H1 (cell line): ENCODE measurements around the gene IARS2. TPM values are rescaled to one million over a fixed set of nuclear protein-coding genes. Genes with fewer than 3 reads are reported as not detected.

Experiments used
- ATF2 ChIP-seq: IDR thresholded peaks from 2 replicates; pipeline ENCODE4 v1.6.1; 2012; ENCODE audit warnings: low read length, inconsistent platforms
- BCL11A ChIP-seq, 2 experiments: IDR thresholded peaks; one replicate each; pipeline ENCODE4 v1.6.1; 2011; ENCODE audit warnings: low read depth in 2 of 2, low read length in 2 of 2, mild to moderate bottlenecking in 2 of 2
- CHD1 ChIP-seq: IDR thresholded peaks from 2 replicates; pipeline ENCODE4 v1.6.1; 2012; ENCODE audit warnings: low read depth, low read length, improper control_type of control experiment
- CHD2 ChIP-seq: IDR thresholded peaks from 2 replicates; pipeline ENCODE4 v1.6.1; 2012; ENCODE audit warnings: low read length, improper control_type of control experiment
- CTCF ChIP-seq, 3 experiments: IDR thresholded peaks; 1 replicate in 2 of 3; 2 replicates in 1 of 3; pipeline versions ENCODE4 v1.5.1 to v1.6.1; 2011; ENCODE audit warnings: low read length in 3 of 3, mild to moderate bottlenecking in 3 of 3, inconsistent platforms in 2 of 3, low read depth in 1 of 3, moderate library complexity in 1 of 3; ENCODE audit not compliant: insufficient read depth in 1 of 3; ENCODE audit errors: control extremely low read depth in 1 of 3
- FOSL1 ChIP-seq: IDR thresholded peaks from 2 replicates; pipeline ENCODE4 v1.6.1; 2011; ENCODE audit warnings: mild to moderate bottlenecking, low read depth, low read length, moderate library complexity; ENCODE audit not compliant: insufficient read depth
- HDAC6 ChIP-seq: IDR thresholded peaks from one replicate; pipeline ENCODE4 v1.7.1; 2012; ENCODE audit warnings: low read depth, mild to moderate bottlenecking, inconsistent platforms, low read length, moderate library complexity
- JUN ChIP-seq: IDR thresholded peaks from 2 replicates; pipeline ENCODE4 v1.6.1; 2011; ENCODE audit warnings: low read depth, mild to moderate bottlenecking, improper control_type of control experiment, low read length
- KDM5A ChIP-seq: fragments of 200-600 bp; IDR thresholded peaks from 2 replicates; pipeline ENCODE4 v1.7.1; 2012; ENCODE audit warnings: mild to moderate bottlenecking, low read length, inconsistent platforms, mixed read lengths
- NRF1 ChIP-seq: IDR thresholded peaks from 2 replicates; pipeline ENCODE4 v1.6.1; 2011; ENCODE audit warnings: mild to moderate bottlenecking, low read depth, low read length, improper control_type of control experiment
- POU5F1 ChIP-seq: IDR thresholded peaks from 2 replicates; pipeline ENCODE4 v1.6.1; 2011; ENCODE audit warnings: low read depth, mild to moderate bottlenecking, low read length, moderate library complexity
- RNF2 ChIP-seq: fragments of 200-900, 300-1000 bp; sonication (generic); IDR thresholded peaks from 2 replicates; pipeline ENCODE4 v1.7.1; 2016; ENCODE audit warnings: borderline replicate concordance, low read depth, mild to moderate bottlenecking, antibody characterized with exemption, low read length; ENCODE audit not compliant: poor library complexity, severe bottlenecking; ENCODE audit errors: missing control alignments
- RXRA ChIP-seq: IDR thresholded peaks from 2 replicates; pipeline ENCODE4 v1.6.1; 2011; ENCODE audit warnings: low read depth, mild to moderate bottlenecking, low read length, moderate library complexity; ENCODE audit not compliant: insufficient read depth
- SIN3A ChIP-seq, 2 experiments: IDR thresholded peaks in 1 of 2; conservative IDR thresholded peaks in 1 of 2; 2 replicates each; pipeline ENCODE4 v1.6.1; 2011 to 2012; ENCODE audit warnings: low read length in 2 of 2, improper control_type of control experiment in 1 of 2, low read depth in 1 of 2, mild to moderate bottlenecking in 1 of 2
- SP2 ChIP-seq: IDR thresholded peaks from 2 replicates; pipeline ENCODE4 v1.6.1; 2012; ENCODE audit warnings: mild to moderate bottlenecking, low read length, inconsistent platforms
- TCF12 ChIP-seq: IDR thresholded peaks from 2 replicates; pipeline ENCODE4 v1.6.1; 2011; ENCODE audit warnings: low read depth, mild to moderate bottlenecking, low read length
- USF2 ChIP-seq: IDR thresholded peaks from 2 replicates; pipeline ENCODE4 v1.6.1; 2011; ENCODE audit warnings: low read length, improper control_type of control experiment
- polyA plus RNA-seq, 7 experiments: library from polyadenylated mRNA; depleted of rRNA in 3 of 7; stranded (reverse) in 5 of 7; unstranded in 2 of 7; fragments of >200 nt in 5 of 7; fragments of 200-250 nt in 2 of 7; gene quantifications; 1 replicate in 5 of 7; 2 replicates in 1 of 7; 4 replicates in 1 of 7; pipeline versions ENCODE4 v1.2.1 to v1.2.3, GENCODE V29; 2011 to 2013; ENCODE audit warnings: missing spikeins in 2 of 7, mixed read lengths in 2 of 7
- total RNA-seq: library from RNA; stranded (reverse); fragmentation: NEBNext Ultra II Directional; extraction: Animal tissue kit (Norgen Biotek cat#: 25700); gene quantifications from 2 replicates; pipeline ENCODE4 v1.2.1, GENCODE V29; 2021

Gene IARS2
- total and polyA plus RNA-seq, 2 of the 8 experiments (the other 6 are each of a cell fraction or from before 2014, with no cell fraction given): 15.0 to 69.8 TPM

GRCh38 chr1:220089650-220090556 is 4.0 kb upstream of the IARS2 start, which contains the start of gene BPNT1 (continued):
- TF ChIP-seq SP2 (no peak), CHD2 (no peak), USF2 (peak; percentile 45; the same call in 1 of the 2 replicates), NRF1 (peak; percentile 34; the same call in 1 of the 2 replicates), TCF12 (0 out of 2 replicates have a peak, but pooled peaks have one; percentile 25), POU5F1 (no peak), RNF2 (no peak), HDAC6 (no peak), JUN (no peak), ATF2 (no peak), FOSL1 (no peak), RXRA (no peak), BCL11A (IDR thresholded peaks at IDR 0.05; ENCODE audit: low read depth in 2 of 2, low read length in 2 of 2) (no peak), KDM5A (no peak), CTCF (IDR thresholded peaks at IDR 0.05; ENCODE audit: control extremely low read depth in 1 of 3, insufficient read depth in 1 of 3, low read depth in 1 of 3, low read length in 3 of 3) (no peak), SIN3A (conservative IDR thresholded peaks at IDR 0.05 in 1 of 2, IDR thresholded peaks at IDR 0.05 in 1 of 2; ENCODE audit: low read depth in 1 of 2, low read length in 2 of 2) (peak; percentile 68 to 96; a peak in 2 of 4 replicates), CHD1 (no peak)
